SK-N-SH (cell line): ENCODE measurements around the gene TENT4A.

Experiments used
- SMC3 ChIP-seq: IDR thresholded peaks from 2 replicates; pipeline ENCODE4 v1.6.1; 2012; ENCODE audit warnings: low read depth, low read length, improper control_type of control experiment
- TF ChIP-seq, protein P1 (sequence below): fragments of 150-350 bp; IDR thresholded peaks from 2 replicates; pipeline ENCODE4 v1.6.1; 2017; ENCODE audit warnings: antibody characterized with exemption, low read length, low read depth, borderline replicate concordance
- TF ChIP-seq, protein P2 (sequence below): fragments of 200-600 bp; sonication (generic); IDR thresholded peaks from 2 replicates; pipeline ENCODE4 v1.6.1; 2017; ENCODE audit warnings: antibody characterized with exemption, mild to moderate bottlenecking, moderate library complexity

DNA sequence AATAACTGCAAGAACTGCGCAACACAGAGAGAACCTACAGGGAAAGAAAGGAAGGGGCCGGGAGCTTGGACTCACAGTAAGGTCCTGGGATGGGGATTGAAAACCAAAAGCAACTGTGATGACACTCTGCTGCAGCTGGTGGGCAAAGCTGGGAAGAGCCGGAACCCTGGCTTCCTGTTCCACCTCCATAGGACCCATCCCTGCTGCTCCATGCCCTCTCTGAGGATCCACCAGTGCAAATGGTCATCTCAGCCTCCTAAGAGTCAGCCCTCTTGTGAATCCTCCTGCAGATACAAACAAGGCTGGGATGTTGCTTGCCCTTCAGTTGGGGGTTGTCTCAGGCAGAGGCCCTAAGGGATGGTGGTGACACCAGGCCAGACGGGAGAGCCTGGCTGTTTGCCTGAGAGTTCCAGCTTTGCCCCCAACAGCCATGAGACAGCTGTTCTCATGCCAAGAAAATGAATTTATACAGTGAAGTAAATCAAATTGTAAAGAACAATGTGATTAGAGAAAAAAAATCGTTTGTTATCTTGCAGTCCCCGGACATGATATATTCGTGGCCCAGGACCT is 90.8 kb downstream of the TENT4A start:
- TF ChIP-seq, protein P1, sequence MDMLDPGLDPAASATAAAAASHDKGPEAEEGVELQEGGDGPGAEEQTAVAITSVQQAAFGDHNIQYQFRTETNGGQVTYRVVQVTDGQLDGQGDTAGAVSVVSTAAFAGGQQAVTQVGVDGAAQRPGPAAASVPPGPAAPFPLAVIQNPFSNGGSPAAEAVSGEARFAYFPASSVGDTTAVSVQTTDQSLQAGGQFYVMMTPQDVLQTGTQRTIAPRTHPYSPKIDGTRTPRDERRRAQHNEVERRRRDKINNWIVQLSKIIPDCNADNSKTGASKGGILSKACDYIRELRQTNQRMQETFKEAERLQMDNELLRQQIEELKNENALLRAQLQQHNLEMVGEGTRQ = no peak
- TF ChIP-seq, protein P2, sequence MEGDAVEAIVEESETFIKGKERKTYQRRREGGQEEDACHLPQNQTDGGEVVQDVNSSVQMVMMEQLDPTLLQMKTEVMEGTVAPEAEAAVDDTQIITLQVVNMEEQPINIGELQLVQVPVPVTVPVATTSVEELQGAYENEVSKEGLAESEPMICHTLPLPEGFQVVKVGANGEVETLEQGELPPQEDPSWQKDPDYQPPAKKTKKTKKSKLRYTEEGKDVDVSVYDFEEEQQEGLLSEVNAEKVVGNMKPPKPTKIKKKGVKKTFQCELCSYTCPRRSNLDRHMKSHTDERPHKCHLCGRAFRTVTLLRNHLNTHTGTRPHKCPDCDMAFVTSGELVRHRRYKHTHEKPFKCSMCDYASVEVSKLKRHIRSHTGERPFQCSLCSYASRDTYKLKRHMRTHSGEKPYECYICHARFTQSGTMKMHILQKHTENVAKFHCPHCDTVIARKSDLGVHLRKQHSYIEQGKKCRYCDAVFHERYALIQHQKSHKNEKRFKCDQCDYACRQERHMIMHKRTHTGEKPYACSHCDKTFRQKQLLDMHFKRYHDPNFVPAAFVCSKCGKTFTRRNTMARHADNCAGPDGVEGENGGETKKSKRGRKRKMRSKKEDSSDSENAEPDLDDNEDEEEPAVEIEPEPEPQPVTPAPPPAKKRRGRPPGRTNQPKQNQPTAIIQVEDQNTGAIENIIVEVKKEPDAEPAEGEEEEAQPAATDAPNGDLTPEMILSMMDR = no peak
- no peak for TF ChIP-seq SMC3
